Measurements from ENCODE around the gene ATP1B1. TPM values are rescaled to one million over a fixed set of nuclear protein-coding genes. Genes with fewer than 3 reads are reported as not detected.
"Not testable (repeated sequence)": the region's sequence is repeated elsewhere in the genome, so short reads cannot be mapped to it uniquely, and the experiment has no call there.

The ATP1B1 gene
- total RNA-seq, 1 experiment from 2014 or later = 48.6 TPM

- Histone ChIP-seq H3K36me3 (ENCODE audit: control insufficient read depth in 1 of 2, insufficient read depth in 2 of 2, low read length in 2 of 2) (peaks cover 32 to 52% of the 10 kb centered on the region in 2 experiments; a peak in 3 of 4 replicates), H3K4me3 (replicated peaks in 1 of 2; ENCODE audit: low read depth in 1 of 2, low read length in 2 of 2) (no peak overlapping the region), H3K79me2 (ENCODE audit: insufficient read depth, low read length) (peaks cover 65% of the 10 kb centered on the region), H4K20me1 (ENCODE audit: insufficient read depth) (no peaks in the 10 kb centered on the region), H3K9me3 (ENCODE audit: control insufficient read depth in 1 of 2, insufficient read depth in 1 of 2, low read depth in 1 of 2, low read length in 2 of 2) (no peaks in the 10 kb centered on the region), H3K27ac (ENCODE audit: low read depth, low read length) (no peak overlapping the region), H3K4me1 (ENCODE audit: control insufficient read depth in 1 of 2, insufficient read depth in 2 of 2, low read length in 2 of 2) (peaks cover 2 to 7% of the 10 kb centered on the region in 2 experiments; a peak in 3 of 4 replicates), H3K9ac (ENCODE audit: low read length) (no peak overlapping the region), H2AFZ (ENCODE audit: low read depth, low read length, poor library complexity, severe bottlenecking) (no peak overlapping the region), H3K9me2 (ENCODE audit: insufficient read depth) (no peaks in the 10 kb centered on the region), H3K4me2 (ENCODE audit: low read length) (no peak overlapping the region), H3K27me3 (ENCODE audit: insufficient read depth, low read length) (no peaks in the 10 kb centered on the region)
- no peak for ATAC-seq
- no peak for TF ChIP-seq CEBPB (IDR thresholded peaks at IDR 0.05; ENCODE audit: low read depth)
- intact Hi-C loops (cut with micrococcal nuclease) = no loop called here
- ChIA-PET CTCF (no interaction called here), POLR2A (no interaction called here), RAD21 (ENCODE audit: low non-redundant PET in 1 of 2, low total read pairs in 2 of 2, uncharacterized antibody in 2 of 2, unreplicated experiment in 2 of 2) (no interaction called here)
- DNase-seq (ENCODE audit: low read depth, low spot score) = no peak
- BruUV-seq (replicated peaks) = no TSS peak
Measured at GRCh38 chr1:169124459-169124858, 18.0 kb downstream of the ATP1B1 start.

GRCh38 chr1:169125597-169125996, 19.1 kb downstream of the ATP1B1 start:
- not testable (repeated sequence) for BruUV-seq (replicated peaks)

GRCh38 chr1:169126335-169126734, 19.8 kb downstream of the ATP1B1 start:
- CTCF ChIA-PET = interaction anchor here (0.9 to 1.5 kb wide), 2 partner anchors 222 to 523 kb away, joined by 3 to 5 read pairs; no protein-coding TSS in a partner anchor
- RAD21 ChIA-PET (ENCODE audit: low non-redundant PET in 1 of 2, low total read pairs in 2 of 2, uncharacterized antibody in 2 of 2, unreplicated experiment in 2 of 2) = no interaction called here
- Histone ChIP-seq H3K27ac (ENCODE audit: low read depth, low read length) (no peak overlapping the region), H3K79me2 (ENCODE audit: insufficient read depth, low read length) (peaks cover 47% of the 10 kb centered on the region), H3K4me3 (replicated peaks in 1 of 2; ENCODE audit: low read depth in 1 of 2, low read length in 2 of 2) (no peak overlapping the region), H2AFZ (ENCODE audit: low read depth, low read length, poor library complexity, severe bottlenecking) (no peak overlapping the region), H3K36me3 (ENCODE audit: control insufficient read depth in 1 of 2, insufficient read depth in 2 of 2, low read length in 2 of 2) (peaks cover 35 to 63% of the 10 kb centered on the region in 2 experiments; a peak in 3 of 4 replicates), H4K20me1 (ENCODE audit: insufficient read depth) (no peaks in the 10 kb centered on the region), H3K4me2 (ENCODE audit: low read length) (no peak overlapping the region), H3K9me2 (ENCODE audit: insufficient read depth) (no peaks in the 10 kb centered on the region), H3K9me3 (ENCODE audit: control insufficient read depth in 1 of 2, insufficient read depth in 1 of 2, low read depth in 1 of 2, low read length in 2 of 2) (no peaks in the 10 kb centered on the region), H3K9ac (ENCODE audit: low read length) (no peak overlapping the region), H3K4me1 (ENCODE audit: control insufficient read depth in 1 of 2, insufficient read depth in 2 of 2, low read length in 2 of 2) (peaks cover 0 to 5% of the 10 kb centered on the region in 2 experiments; a peak in 1 of 4 replicates), H3K27me3 (ENCODE audit: insufficient read depth, low read length) (no peaks in the 10 kb centered on the region)
- intact Hi-C loops (cut with micrococcal nuclease) = no loop called here
- BruUV-seq (replicated peaks) = no TSS peak
- no peak for TF ChIP-seq EZH2phosphoT487 (IDR thresholded peaks at IDR 0.05; ENCODE audit: borderline replicate concordance)
- no peak for TF ChIP-seq CEBPB (IDR thresholded peaks at IDR 0.05; ENCODE audit: low read depth)
- TF ChIP-seq FOSL1 (IDR thresholded peaks at IDR 0.05; ENCODE audit: low read depth) = no peak
- TF ChIP-seq POLR2A (IDR thresholded peaks at IDR 0.05; ENCODE audit: borderline replicate concordance, extremely low read depth, insufficient read depth, insufficient read length) = no peak
- no peak for TF ChIP-seq TCF7L2 (IDR thresholded peaks at IDR 0.05; ENCODE audit: borderline replicate concordance, extremely low read depth, insufficient read depth, insufficient read length)
- TF ChIP-seq ZBTB33 (IDR thresholded peaks at IDR 0.05; ENCODE audit: extremely low read depth, insufficient replicate concordance, low read length) = no peak
- TF ChIP-seq EZH2 (IDR thresholded peaks at IDR 0.05) = no peak
- no peak for TF ChIP-seq CBX3 (IDR thresholded peaks at IDR 0.05; ENCODE audit: low read depth)
- no peak for TF ChIP-seq ELF1 (IDR thresholded peaks at IDR 0.05; ENCODE audit: borderline replicate concordance, low read depth)
- TF ChIP-seq ZNF274 (IDR thresholded peaks at IDR 0.05; ENCODE audit: low read depth, low read length) = no peak
- TF ChIP-seq EGR1 (IDR thresholded peaks at IDR 0.05; ENCODE audit: low read depth) = no peak
- TF ChIP-seq JUND (IDR thresholded peaks at IDR 0.05) = no peak
- TF ChIP-seq RAD21 (IDR thresholded peaks at IDR 0.05; ENCODE audit: low read depth) = no peak
- no peak for TF ChIP-seq SRF (IDR thresholded peaks at IDR 0.05; ENCODE audit: low read depth)
- no peak for ATAC-seq
- no peak for DNase-seq (ENCODE audit: low read depth, low spot score)
- POLR2A ChIA-PET = no interaction called here

More at GRCh38 chr1:169125597-169125996, 19.1 kb downstream of the ATP1B1 start:
- intact Hi-C loops (cut with micrococcal nuclease); H3K4me2 ChIP-seq (ENCODE audit: low read length); H3K4me3 ChIP-seq (replicated peaks in 1 of 2; ENCODE audit: low read depth in 1 of 2, low read length in 2 of 2); POLR2A ChIA-PET; H3K9ac ChIP-seq (ENCODE audit: low read length); DNase-seq (ENCODE audit: low read depth, low spot score); H3K4me1 ChIP-seq (ENCODE audit: control insufficient read depth in 1 of 2, insufficient read depth in 2 of 2, low read length in 2 of 2); H3K27ac ChIP-seq (ENCODE audit: low read depth, low read length); H4K20me1 ChIP-seq (ENCODE audit: insufficient read depth); CTCF ChIA-PET; H2AFZ ChIP-seq (ENCODE audit: low read depth, low read length, poor library complexity, severe bottlenecking); ATAC-seq; RAD21 ChIA-PET (ENCODE audit: low non-redundant PET in 1 of 2, low total read pairs in 2 of 2, uncharacterized antibody in 2 of 2, unreplicated experiment in 2 of 2); H3K27me3 ChIP-seq (ENCODE audit: insufficient read depth, low read length); H3K9me3 ChIP-seq (ENCODE audit: control insufficient read depth in 1 of 2, insufficient read depth in 1 of 2, low read depth in 1 of 2, low read length in 2 of 2); H3K9me2 ChIP-seq (ENCODE audit: insufficient read depth): not testable (repeated sequence)
- H3K79me2 ChIP-seq (ENCODE audit: insufficient read depth, low read length) = peaks cover 54% of the 10 kb centered on the region
- peaks cover 35 to 57% of the 10 kb centered on the region in 2 experiments; a peak in 3 of 4 replicates for H3K36me3 ChIP-seq (ENCODE audit: control insufficient read depth in 1 of 2, insufficient read depth in 2 of 2, low read length in 2 of 2)
